HEK293T (cell line): ENCODE measurements around the gene MRNIP.

Source experiments
- BHLHE40 ChIP-seq: fragments of 450-650 bp; IDR thresholded peaks from 2 replicates; pipeline ENCODE4 v1.6.1; 2016; ENCODE audit warnings: mild to moderate bottlenecking, moderate library complexity, borderline replicate concordance
- ELF4 ChIP-seq: fragments of 450-650 bp; IDR thresholded peaks from 2 replicates; pipeline ENCODE4 v1.6.1; 2017; ENCODE audit warnings: antibody characterized with exemption
- FOXA1 ChIP-seq: fragments of 450-650 bp; IDR thresholded peaks from 2 replicates; pipeline ENCODE4 v1.6.1; 2016; ENCODE audit warnings: mild to moderate bottlenecking
- FOXK2 ChIP-seq: fragments of 450-650 bp; IDR thresholded peaks from 2 replicates; pipeline ENCODE4 v1.6.1; 2016; ENCODE audit warnings: mild to moderate bottlenecking
- FOXM1 ChIP-seq: fragments of 450-650 bp; IDR thresholded peaks from 2 replicates; pipeline ENCODE4 v1.6.1; 2017; ENCODE audit warnings: mild to moderate bottlenecking, borderline replicate concordance
- LEF1 ChIP-seq: fragments of 450-650 bp; IDR thresholded peaks from 2 replicates; pipeline ENCODE4 v1.6.1; 2017; ENCODE audit warnings: mild to moderate bottlenecking, borderline replicate concordance
- SP1 ChIP-seq: fragments of 450-650 bp; IDR thresholded peaks from 2 replicates; pipeline ENCODE4 v1.6.1; 2017
- SUZ12 ChIP-seq: fragments of 450-650 bp; IDR thresholded peaks from 2 replicates; pipeline ENCODE4 v1.6.1; 2016; ENCODE audit warnings: mild to moderate bottlenecking

DNA sequence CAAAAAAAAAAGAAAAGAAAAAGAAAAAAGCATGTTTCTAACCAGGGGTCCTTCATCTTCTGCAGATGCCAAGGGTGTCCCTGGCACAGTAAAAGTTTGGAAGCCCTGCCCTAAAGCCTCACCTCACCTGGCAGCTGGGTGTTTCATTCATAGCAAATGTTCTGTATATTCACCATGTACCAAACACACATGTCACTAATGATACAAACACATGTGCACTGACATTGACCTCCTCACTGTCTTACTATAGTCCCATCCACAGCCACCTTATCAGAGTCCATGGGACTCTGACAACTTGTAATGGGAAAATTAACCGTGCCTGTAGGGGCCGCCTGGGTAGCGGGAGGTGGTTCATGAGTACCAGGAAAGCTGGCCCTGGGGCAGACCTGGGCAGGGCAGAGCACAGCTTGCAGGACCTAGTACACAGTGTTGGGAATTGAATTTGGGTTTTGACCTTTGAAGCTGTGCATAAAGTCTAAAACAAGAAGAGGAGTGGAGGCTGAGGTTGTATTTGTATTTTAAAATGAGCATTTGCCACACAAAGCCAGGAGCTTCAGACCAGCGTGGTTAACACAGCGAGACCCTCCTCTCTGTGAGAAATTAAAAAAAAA, 45.5 kb downstream of the MRNIP start:
- TF ChIP-seq SP1: no peak
- TF ChIP-seq FOXM1: no peak
- TF ChIP-seq FOXA1: no peak
- TF ChIP-seq SUZ12: no peak
- TF ChIP-seq ELF4: no peak
- no peak for TF ChIP-seq LEF1
- no peak for TF ChIP-seq FOXK2
- no peak for TF ChIP-seq BHLHE40
